Nephron progenitor cell (in vitro differentiated cells): Measurements from ENCODE around the gene GAS2.

Source experiments
- DNase-seq: peaks from one replicate; pipeline ENCODE4 v3.0.0; 2021
- H3K27ac Mint-ChIP-seq: 2 replicates; pipeline ENCODE4 v1.8.0; 2021; ENCODE audit warnings: mild to moderate bottlenecking, moderate library complexity, mixed read lengths
- H3K27me3 Mint-ChIP-seq: 2 replicates; pipeline ENCODE4 v1.8.0; 2021; ENCODE audit warnings: mild to moderate bottlenecking, low read depth, mixed read lengths; ENCODE audit not compliant: poor library complexity
- H3K36me3 Mint-ChIP-seq: 2 replicates; pipeline ENCODE4 v1.8.0; 2021; ENCODE audit warnings: low read depth, mixed read lengths
- H3K4me1 Mint-ChIP-seq: 2 replicates; pipeline ENCODE4 v1.8.0; 2021; ENCODE audit warnings: mixed read lengths
- H3K4me3 Mint-ChIP-seq: 2 replicates; pipeline ENCODE4 v1.8.0; 2021; ENCODE audit warnings: mild to moderate bottlenecking, moderate library complexity, mixed read lengths
- H3K9me3 Mint-ChIP-seq: 2 replicates; pipeline ENCODE4 v1.8.0; 2021; ENCODE audit warnings: mild to moderate bottlenecking, moderate library complexity, mixed read lengths
- CTCF ChIP-seq: fragments of 200-600 bp; sonication (generic); IDR thresholded peaks from 2 replicates; pipeline ENCODE4 v1.5.0; 2021; ENCODE audit warnings: antibody characterized with exemption

GAS2 gene

GRCh38 chr11:22753416-22753815 lies 87.0 kb downstream of the GAS2 start:
- Mint-ChIP-seq H3K4me3 (no peak overlapping the region), H3K27me3 (peaks cover 3% of the 10 kb centered on the region), H3K4me1 (peaks cover 14% of the 10 kb centered on the region), H3K27ac (no peak overlapping the region), H3K9me3 (no peaks in the 10 kb centered on the region), H3K36me3 (no peaks in the 10 kb centered on the region)
- no peak for TF ChIP-seq CTCF
- no peak for DNase-seq

- Mint-ChIP-seq H3K27ac (no peak overlapping the region), H3K27me3 (no peaks in the 10 kb centered on the region)
Observed at GRCh38 chr11:22761066-22761465, 94.7 kb downstream of the GAS2 start.

GRCh38 chr11:22763166-22763565 lies 96.8 kb downstream of the GAS2 start:
- DNase-seq = no peak
- Mint-ChIP-seq H3K27me3 (peaks cover 2% of the 10 kb centered on the region), H3K9me3 (no peaks in the 10 kb centered on the region)

More at GRCh38 chr11:22761066-22761465, 94.7 kb downstream of the GAS2 start:
- no peaks in the 10 kb centered on the region for H3K36me3 Mint-ChIP-seq
- no peaks in the 10 kb centered on the region for H3K9me3 Mint-ChIP-seq
- H3K4me1 Mint-ChIP-seq = no peaks in the 10 kb centered on the region
- DNase-seq = no peak
- no peak overlapping the region for H3K4me3 Mint-ChIP-seq
- TF ChIP-seq CTCF = no peak

GRCh38 chr11:22764735-22765134 lies 98.3 kb downstream of the GAS2 start:
- no peak for DNase-seq
- Mint-ChIP-seq H3K27ac (no peak overlapping the region), H3K4me3 (no peak overlapping the region), H3K36me3 (no peaks in the 10 kb centered on the region), H3K27me3 (peaks cover 6% of the 10 kb centered on the region), H3K9me3 (no peaks in the 10 kb centered on the region), H3K4me1 (peaks cover 5% of the 10 kb centered on the region)
- TF ChIP-seq CTCF = no peak

More at GRCh38 chr11:22763166-22763565, 96.8 kb downstream of the GAS2 start:
- no peak overlapping the region for H3K27ac Mint-ChIP-seq
- H3K4me3 Mint-ChIP-seq = no peak overlapping the region
- H3K36me3 Mint-ChIP-seq = no peaks in the 10 kb centered on the region
- TF ChIP-seq CTCF = no peak
- peaks cover under 1% of the 10 kb centered on the region for H3K4me1 Mint-ChIP-seq

- no peak for DNase-seq
- Mint-ChIP-seq H3K27me3 (peaks cover 6% of the 10 kb centered on the region), H3K4me1 (peaks cover 21% of the 10 kb centered on the region), H3K9me3 (no peaks in the 10 kb centered on the region), H3K4me3 (no peak overlapping the region), H3K36me3 (no peaks in the 10 kb centered on the region), H3K27ac (no peak overlapping the region)
- no peak for TF ChIP-seq CTCF
Observed at GRCh38 chr11:22768281-22768680, 101.9 kb downstream of the GAS2 start.

GRCh38 chr11:22769081-22769480 lies 102.7 kb downstream of the GAS2 start:
- H3K4me3 Mint-ChIP-seq = no peak overlapping the region

More at GRCh38 chr11:22769081-22769480, 102.7 kb downstream of the GAS2 start:
- peaks cover 6% of the 10 kb centered on the region for H3K27me3 Mint-ChIP-seq
- H3K27ac Mint-ChIP-seq = no peak overlapping the region
- no peak for TF ChIP-seq CTCF
- no peaks in the 10 kb centered on the region for H3K36me3 Mint-ChIP-seq
- no peak for DNase-seq
- peaks cover 27% of the 10 kb centered on the region for H3K4me1 Mint-ChIP-seq
- H3K9me3 Mint-ChIP-seq = no peaks in the 10 kb centered on the region
